Hematopoietic multipotent progenitor cell treated with erythropoietin and hydrocortisone succinate and interleukin-3 and kit ligand, for 15 days (in vitro differentiated cells): Measurements from ENCODE around the gene LBX1.
"Not testable (repeated sequence)": the region's sequence is repeated elsewhere in the genome, so short reads cannot be mapped to it uniquely, and the experiment has no call there.

ENCODE experiments used
- DNase-seq: peaks from one replicate; pipeline ENCODE4 v3.0.0-alpha.2; 2015; ENCODE audit warnings: low spot score

The LBX1 gene

DNA sequence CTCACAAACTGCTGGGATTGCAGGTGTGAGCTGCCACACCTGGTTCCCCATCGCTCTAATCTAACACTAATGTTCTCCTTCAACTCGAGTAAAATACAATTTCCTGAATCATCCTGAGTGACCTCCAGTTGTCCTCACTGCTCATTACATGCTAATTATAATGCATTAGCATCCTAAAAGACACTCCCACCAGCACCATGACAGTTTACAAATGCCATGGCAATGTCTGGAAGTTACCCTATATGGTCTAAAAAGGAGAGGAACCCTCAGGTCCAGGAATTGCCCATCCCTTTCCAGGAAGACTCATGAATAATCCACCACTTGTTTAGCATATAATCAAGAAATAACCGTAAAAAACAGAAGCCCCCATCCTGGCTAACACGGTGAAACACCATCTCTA is 26.6 kb downstream of the LBX1 start:
- DNase-seq = not testable (repeated sequence)

DNA sequence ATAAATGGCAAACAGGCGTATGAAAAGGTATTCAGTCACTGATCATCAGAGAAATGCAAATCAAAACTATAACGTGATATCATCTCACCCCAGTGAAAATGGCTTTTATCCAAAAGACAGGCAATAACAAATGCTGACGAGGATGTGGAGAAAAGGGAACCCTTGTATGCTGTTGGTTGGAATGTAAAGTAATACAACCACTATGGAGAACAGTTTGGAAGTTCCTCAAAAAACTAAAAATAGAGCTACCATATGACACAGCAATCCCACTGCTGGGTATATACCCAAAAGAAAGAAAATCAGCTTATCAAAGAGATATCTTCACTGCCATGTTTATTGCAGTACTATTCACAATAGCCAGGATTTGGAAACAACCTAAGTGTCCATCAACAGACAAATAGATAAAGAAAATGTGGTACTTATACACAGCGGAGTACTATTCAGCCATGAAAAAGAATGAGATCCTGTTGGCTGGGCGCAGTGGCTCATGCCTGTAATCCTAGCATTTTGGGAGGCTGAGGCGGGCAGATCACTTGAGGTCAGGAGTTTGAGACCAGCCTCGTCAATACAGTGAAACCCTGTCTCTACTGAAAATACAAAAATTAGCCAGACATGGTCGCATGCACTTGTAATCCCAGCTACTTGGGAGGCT is 30.8 kb downstream of the LBX1 start:
- DNase-seq = not testable (repeated sequence)

DNA sequence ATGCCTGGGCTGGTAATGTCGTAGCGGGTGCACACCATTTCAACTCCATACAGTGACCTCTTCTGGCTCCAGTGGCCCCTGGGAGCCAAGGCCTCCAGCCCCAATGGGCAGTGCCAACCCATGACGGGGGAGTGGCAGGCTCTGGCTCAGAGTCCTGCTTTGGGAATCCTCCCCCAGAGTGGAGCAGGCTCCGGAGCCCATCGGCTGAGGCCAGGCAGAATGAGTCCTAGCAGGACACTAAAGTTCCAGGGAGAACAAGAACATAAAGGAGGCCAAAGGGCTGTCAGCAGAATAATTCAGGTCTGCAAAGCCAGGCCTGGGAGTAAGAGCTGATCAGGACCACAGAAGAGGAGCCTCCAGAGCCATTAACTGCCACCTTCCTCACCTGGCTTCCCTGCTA is 33.3 kb downstream of the LBX1 start:
- no peak for DNase-seq

DNA sequence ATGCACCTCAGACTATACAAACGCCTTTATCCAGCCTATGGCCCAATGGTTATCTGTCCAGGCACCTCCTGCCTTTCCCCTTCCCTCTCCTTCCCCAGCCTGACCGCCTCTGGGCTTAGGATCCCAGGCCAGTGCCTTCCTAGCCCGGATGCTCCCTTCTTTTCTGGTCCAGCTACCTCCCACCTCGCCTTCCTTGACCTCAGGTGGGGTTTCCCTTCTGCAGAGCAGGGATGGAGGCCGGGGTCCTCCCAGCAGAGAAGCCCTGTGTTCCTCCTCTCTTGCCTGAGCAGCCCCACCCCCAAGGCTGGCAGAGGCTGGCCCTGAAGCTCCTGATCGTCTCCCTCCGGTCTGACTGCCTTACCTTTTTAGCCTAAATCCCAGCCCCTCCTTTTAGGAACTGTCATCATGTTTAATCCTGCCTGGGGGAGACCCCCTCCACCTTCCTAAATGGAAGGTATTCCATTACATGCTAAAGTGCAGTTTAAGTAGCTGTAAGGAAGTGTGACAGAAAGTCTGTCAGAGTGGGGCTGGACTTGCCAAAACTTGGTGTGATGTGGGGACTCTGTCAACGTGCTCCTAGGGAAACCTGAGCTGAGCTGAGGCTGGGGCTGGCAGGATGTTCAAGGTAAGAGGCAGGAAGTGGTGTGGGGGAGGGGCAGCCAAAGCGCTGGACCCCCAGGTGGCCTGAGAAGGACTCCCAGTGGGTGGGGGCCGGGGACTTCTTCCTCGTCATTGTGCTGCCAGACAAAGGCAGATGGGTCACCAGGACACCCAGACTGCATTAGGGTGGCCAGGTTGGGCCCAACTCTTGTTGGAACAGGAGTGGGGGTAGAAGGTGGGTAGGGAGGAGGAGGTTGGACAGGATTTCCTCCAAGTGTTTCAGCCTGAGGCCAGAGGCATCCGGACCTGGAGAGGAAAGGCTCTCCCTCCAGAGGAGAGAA is 39.5 kb downstream of the LBX1 start:
- DNase-seq = no peak

DNA sequence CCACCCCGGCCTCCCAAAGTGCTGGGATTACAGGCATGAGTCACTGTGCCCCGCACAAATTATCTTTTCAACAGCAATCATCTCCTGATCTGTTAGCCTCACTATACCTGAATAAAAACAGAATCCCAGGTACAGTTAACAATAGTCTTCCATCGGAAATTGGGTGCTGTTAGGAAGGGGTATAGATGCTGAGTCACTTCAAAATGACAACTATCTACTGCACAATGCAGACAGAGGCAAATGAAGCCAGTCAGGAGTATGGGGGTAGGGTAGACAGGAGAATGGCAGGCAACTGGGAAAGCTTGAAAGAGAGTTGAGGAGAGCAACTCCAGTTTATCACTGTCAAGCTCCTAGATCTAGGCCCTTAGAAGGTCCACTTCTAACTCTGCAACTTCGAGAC is 40.3 kb downstream of the LBX1 start:
- no peak for DNase-seq

DNA sequence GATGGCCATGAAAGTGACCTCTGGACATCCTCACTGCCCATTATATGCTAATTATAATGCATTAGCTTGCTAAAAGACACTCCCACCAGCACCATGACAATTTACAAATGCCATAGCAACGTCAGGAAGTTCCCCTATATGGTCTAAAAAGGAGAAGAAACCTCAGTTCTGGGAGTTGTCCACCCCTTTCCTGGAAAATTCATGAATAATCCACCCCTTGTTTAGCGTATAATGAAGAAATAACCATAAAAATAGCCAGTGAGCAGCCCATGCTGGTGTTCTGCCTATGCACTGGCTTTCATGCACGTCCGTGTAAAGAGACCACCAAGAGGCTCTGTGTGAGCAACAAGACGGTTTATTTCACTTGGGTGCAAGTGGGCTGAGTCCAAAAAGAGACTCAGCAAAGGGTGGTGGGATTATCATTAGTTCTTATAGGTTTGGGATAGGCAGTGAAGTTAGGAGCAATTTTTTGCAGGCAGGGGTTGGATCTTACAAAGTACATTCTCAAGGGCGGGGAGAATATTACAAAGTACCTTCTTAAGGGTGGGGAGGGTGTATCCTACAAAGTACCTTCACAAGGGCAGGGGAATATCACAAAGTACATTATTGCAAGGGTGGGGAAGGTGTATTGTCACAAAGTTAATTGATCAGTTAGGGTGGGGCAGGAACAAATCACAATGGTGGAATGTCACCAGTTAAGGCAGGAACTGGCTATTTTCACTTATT is 45.6 kb downstream of the LBX1 start:
- DNase-seq = no peak

DNA sequence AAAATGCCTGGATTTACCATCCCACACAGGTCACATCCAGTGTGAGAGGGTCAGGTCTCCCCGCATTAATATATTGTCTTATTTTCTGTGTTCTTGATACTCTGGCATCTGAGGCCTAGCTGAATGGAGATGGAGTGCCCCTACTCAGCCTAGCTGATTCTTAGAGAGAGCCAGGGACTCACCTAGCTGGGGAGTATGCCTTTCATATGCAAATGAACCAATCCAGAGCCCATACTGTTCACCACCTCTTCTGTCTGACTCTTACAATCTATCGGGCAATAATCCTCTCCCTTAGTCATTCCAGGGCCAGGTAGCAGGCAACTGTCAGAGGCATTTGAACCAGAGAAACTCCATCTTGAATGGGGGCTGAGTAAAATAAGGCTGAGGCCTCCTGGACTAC is 46.3 kb downstream of the LBX1 start:
- DNase-seq = no peak
